ENCODE measurements around the gene HSF5. TPM values are rescaled to one million over a fixed set of nuclear protein-coding genes. Genes with fewer than 3 reads are reported as not detected.
A peak's percentile ranks its signal among the peaks of the same experiment; 100 is the strongest.
"Not testable (repeated sequence)": the region's sequence is repeated elsewhere in the genome, so short reads cannot be mapped to it uniquely, and the experiment has no call there.

Gene HSF5
- total RNA-seq, 4 donors from 2014 or later, result under 0.01 to 0.13 TPM; not detected in 2

GRCh38 chr17:58492238-58493121, 4.3 kb upstream of the HSF5 start:
- Histone ChIP-seq H3K4me1 (peaks cover 0 to 9% (median 7%) of the 10 kb centered on the region in 4 donors), H3K27me3 (no peaks in the 10 kb centered on the region), H3K36me3 (peaks cover 66 to 98% (median 90%) of the 10 kb centered on the region in 4 donors), H3K4me3 (no peak overlapping the region), H3K9me3 (no peaks in the 10 kb centered on the region), H3K27ac (replicated peaks in 1 of 4) (no peak overlapping the region)
- DNase-seq (ENCODE audit: extremely low spot score), result peak; percentile 53
- intact Hi-C loops (cut with DNase I), result no loop called here
- 94% methylated on average over 11 of the region's 11 CpGs for whole genome bisulfite sequencing
- TF ChIP-seq POLR2A (IDR thresholded peaks at IDR 0.05; ENCODE audit: low read depth), result no peak
- TF ChIP-seq CTCF (IDR thresholded peaks at IDR 0.05), result no peak

- H3K9me3 ChIP-seq, result no peaks in the 10 kb centered on the region
- H3K36me3 ChIP-seq, result peaks cover 66 to 93% (median 83%) of the 10 kb centered on the region in 4 donors
- TF ChIP-seq EP300 (IDR thresholded peaks at IDR 0.05) (no peak), CTCF (IDR thresholded peaks at IDR 0.05) (no peak), POLR2A (IDR thresholded peaks at IDR 0.05; ENCODE audit: low read depth) (no peak), POLR2AphosphoS5 (IDR thresholded peaks at IDR 0.05) (no peak)
- intact Hi-C loops (cut with DNase I), result no loop called here
- no peak overlapping the region for H3K4me3 ChIP-seq
- DNase-seq (ENCODE audit: extremely low spot score), result peak; percentile 34
- H3K27ac ChIP-seq (replicated peaks in 1 of 4), result no peak overlapping the region
- H3K4me1 ChIP-seq, result peaks cover 0 to 12% (median 11%) of the 10 kb centered on the region in 4 donors
- WGBS, result 91% methylated on average over 6 of the region's 6 CpGs
- no peaks in the 10 kb centered on the region for H3K27me3 ChIP-seq
Measured at GRCh38 chr17:58491510-58492045, 3.4 kb upstream of the HSF5 start.

DNA sequence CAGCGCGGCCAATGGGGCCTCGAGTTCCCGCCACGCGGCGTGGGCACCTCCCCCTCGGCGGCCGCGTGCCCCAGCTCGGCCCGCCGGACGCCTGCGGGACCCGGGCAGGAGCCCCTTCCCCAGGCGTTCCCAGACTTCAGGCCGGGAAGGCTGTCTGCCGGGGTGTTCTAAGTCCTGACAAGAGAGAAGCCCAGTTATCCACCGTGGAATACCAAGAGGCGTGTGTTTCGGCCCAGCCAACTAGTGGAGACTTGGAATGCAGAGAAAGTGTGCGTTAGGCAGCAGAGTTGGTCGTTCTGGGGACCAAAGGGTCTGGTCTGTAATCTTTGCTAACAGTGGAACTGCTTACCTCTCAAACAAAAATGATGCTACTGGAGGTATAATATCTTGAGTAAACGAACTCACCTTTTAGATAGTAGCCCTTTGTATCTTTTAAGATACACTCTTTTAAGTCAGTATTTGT, 251 bp upstream of the HSF5 start:
- Histone ChIP-seq H3K36me3 (peaks cover 42 to 61% (median 52%) of the 10 kb centered on the region in 4 donors), H3K27me3 (no peaks in the 10 kb centered on the region), H3K4me1 (peaks cover 0 to 12% (median 11%) of the 10 kb centered on the region in 4 donors), H3K4me3 (peak overlapping the region in 1 of 4 donors; percentile 36), H3K27ac (replicated peaks in 1 of 4) (no peak overlapping the region), H3K9me3 (no peaks in the 10 kb centered on the region)
- TF ChIP-seq EP300 (IDR thresholded peaks at IDR 0.05), result no peak
- TF ChIP-seq POLR2A (IDR thresholded peaks at IDR 0.05; ENCODE audit: low read depth), result no peak
- no peak for TF ChIP-seq POLR2AphosphoS5 (IDR thresholded peaks at IDR 0.05)
- TF ChIP-seq CTCF (IDR thresholded peaks at IDR 0.05), result no peak
- 85% methylated on average over 14 of the region's 26 CpGs for WGBS
- peak; percentile 53 for DNase-seq (ENCODE audit: extremely low spot score)
- intact Hi-C loops (cut with DNase I), result no loop called here

GRCh38 chr17:58484600-58484999, 3.6 kb downstream of the HSF5 start:
- DNase-seq (ENCODE audit: extremely low spot score), result no peak
- Histone ChIP-seq H3K36me3 (peaks cover 5 to 23% (median 15%) of the 10 kb centered on the region in 4 donors), H3K4me1 (peaks cover 0 to 12% (median 11%) of the 10 kb centered on the region in 4 donors), H3K9me3 (no peaks in the 10 kb centered on the region), H3K4me3 (no peak overlapping the region), H3K27me3 (no peaks in the 10 kb centered on the region), H3K27ac (replicated peaks in 1 of 4) (no peak overlapping the region)
- intact Hi-C loops (cut with DNase I), result no loop called here
- TF ChIP-seq POLR2AphosphoS5 (IDR thresholded peaks at IDR 0.05) (no peak), CTCF (IDR thresholded peaks at IDR 0.05) (no peak), EP300 (IDR thresholded peaks at IDR 0.05) (no peak)
- WGBS, result over 99% methylated on average over 3 of the region's 3 CpGs

- intact Hi-C loops (cut with DNase I); DNase-seq (ENCODE audit: extremely low spot score): not testable (repeated sequence)
Measured at GRCh38 chr17:58481798-58482197, 6.4 kb downstream of the HSF5 start.

More at GRCh38 chr17:58481798-58482197, 6.4 kb downstream of the HSF5 start:
- not testable (repeated sequence) for H3K36me3 ChIP-seq; H3K9me3 ChIP-seq; H3K4me1 ChIP-seq; H3K27ac ChIP-seq (replicated peaks in 1 of 4); H3K4me3 ChIP-seq; H3K27me3 ChIP-seq
- 88% methylated on average over 5 of the region's 5 CpGs for WGBS

All from esophagus muscularis mucosa (tissue), 4 donors.